Fibroblast of peridontal ligament (primary cell): ENCODE results near the gene HID1.
"Not testable (repeated sequence)": the region's sequence is repeated elsewhere in the genome, so short reads cannot be mapped to it uniquely, and the experiment has no call there.

Experiments
- DNase-seq: peaks from one replicate; pipeline ENCODE4 v3.0.0-alpha.2; 2010; ENCODE audit errors: extremely low read depth

Gene HID1

GRCh38 chr17:74922172-74922571 lies 50.4 kb downstream of the HID1 start:
- no peak for DNase-seq

- DNase-seq, result no peak
These were observed 50.8 kb downstream of the HID1 start for GRCh38 chr17:74921769-74922168.

- no peak for DNase-seq
These were observed 51.4 kb downstream of the HID1 start for GRCh38 chr17:74921026-74921681.

GRCh38 chr17:74920642-74921025 lies 51.9 kb downstream of the HID1 start:
- DNase-seq, result no peak

GRCh38 chr17:74920306-74920620 lies 52.3 kb downstream of the HID1 start:
- DNase-seq, result no peak

GRCh38 chr17:74919440-74920305 lies 52.9 kb downstream of the HID1 start:
- DNase-seq, result no peak

- no peak for DNase-seq
These were observed 53.7 kb downstream of the HID1 start for GRCh38 chr17:74918906-74919305.

- DNase-seq, result no peak
These were observed 55.1 kb downstream of the HID1 start for GRCh38 chr17:74917430-74917829.

GRCh38 chr17:74916851-74917199 lies 55.7 kb downstream of the HID1 start:
- DNase-seq, result no peak

GRCh38 chr17:74916136-74916850 lies 56.3 kb downstream of the HID1 start:
- no peak for DNase-seq

GRCh38 chr17:74911423-74911822 lies 61.1 kb downstream of the HID1 start:
- not testable (repeated sequence) for DNase-seq

- DNase-seq, result not testable (repeated sequence)
These were observed 63.5 kb downstream of the HID1 start for GRCh38 chr17:74909097-74909496.

- no peak for DNase-seq
These were observed 65.5 kb downstream of the HID1 start for GRCh38 chr17:74907012-74907411.

GRCh38 chr17:74906214-74906793 lies 66.3 kb downstream of the HID1 start:
- not testable (repeated sequence) for DNase-seq

GRCh38 chr17:74904687-74905409 lies 67.7 kb downstream of the HID1 start:
- DNase-seq, result no peak

- no peak for DNase-seq
These were observed 68.9 kb downstream of the HID1 start for GRCh38 chr17:74903671-74904070.

- DNase-seq, result no peak
These were observed 69.5 kb downstream of the HID1 start for GRCh38 chr17:74903034-74903433.

- DNase-seq, result no peak
These were observed 71.0 kb downstream of the HID1 start for GRCh38 chr17:74901353-74902135.
